ENCODE data around the gene SNX15. TPM values are rescaled to one million over a fixed set of nuclear protein-coding genes. Genes with fewer than 3 reads are reported as not detected.

The SNX15 gene
- total RNA-seq, 2 donors from 2014 or later = 14.2 to 16.4 TPM

DNA sequence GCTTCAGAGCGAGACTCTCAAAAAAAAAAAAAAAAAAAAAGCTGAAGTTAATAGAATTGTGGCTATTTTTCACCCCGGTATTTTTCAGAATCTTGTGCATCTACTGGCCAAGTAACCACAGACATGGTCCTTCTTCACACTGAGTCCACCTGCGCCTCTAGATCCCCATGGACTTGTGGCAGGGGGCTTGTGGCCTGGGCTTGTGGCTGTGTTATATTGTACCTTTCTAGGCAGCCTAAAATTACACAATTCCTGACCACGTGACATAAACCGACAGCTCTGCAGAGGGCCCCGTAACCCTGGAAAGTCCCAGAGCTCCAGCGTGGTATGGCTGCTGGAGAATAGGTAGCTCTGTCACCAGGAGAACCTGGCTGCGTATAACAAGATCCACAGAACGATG is 42.0 kb downstream of the SNX15 start:
- Mint-ChIP-seq H3K4me1 (peaks cover 1% of the 10 kb centered on the region), H3K27me3 (ENCODE audit: insufficient read depth) (no peaks in the 10 kb centered on the region), H3K27ac (no peak overlapping the region), H3K9me3 (no peaks in the 10 kb centered on the region), H3K4me3 (no peak overlapping the region), H3K36me3 (ENCODE audit: low read depth) (no peaks in the 10 kb centered on the region)
- DNase-seq = no peak
- TF ChIP-seq, protein P1, sequence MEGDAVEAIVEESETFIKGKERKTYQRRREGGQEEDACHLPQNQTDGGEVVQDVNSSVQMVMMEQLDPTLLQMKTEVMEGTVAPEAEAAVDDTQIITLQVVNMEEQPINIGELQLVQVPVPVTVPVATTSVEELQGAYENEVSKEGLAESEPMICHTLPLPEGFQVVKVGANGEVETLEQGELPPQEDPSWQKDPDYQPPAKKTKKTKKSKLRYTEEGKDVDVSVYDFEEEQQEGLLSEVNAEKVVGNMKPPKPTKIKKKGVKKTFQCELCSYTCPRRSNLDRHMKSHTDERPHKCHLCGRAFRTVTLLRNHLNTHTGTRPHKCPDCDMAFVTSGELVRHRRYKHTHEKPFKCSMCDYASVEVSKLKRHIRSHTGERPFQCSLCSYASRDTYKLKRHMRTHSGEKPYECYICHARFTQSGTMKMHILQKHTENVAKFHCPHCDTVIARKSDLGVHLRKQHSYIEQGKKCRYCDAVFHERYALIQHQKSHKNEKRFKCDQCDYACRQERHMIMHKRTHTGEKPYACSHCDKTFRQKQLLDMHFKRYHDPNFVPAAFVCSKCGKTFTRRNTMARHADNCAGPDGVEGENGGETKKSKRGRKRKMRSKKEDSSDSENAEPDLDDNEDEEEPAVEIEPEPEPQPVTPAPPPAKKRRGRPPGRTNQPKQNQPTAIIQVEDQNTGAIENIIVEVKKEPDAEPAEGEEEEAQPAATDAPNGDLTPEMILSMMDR (conservative IDR thresholded peaks at IDR 0.05) = no peak
- no peaks in the 10 kb centered on the region for H3K36me3 ChIP-seq (ENCODE audit: control insufficient read depth, insufficient read depth, low read length)
- no peaks in the 10 kb centered on the region for H3K27me3 ChIP-seq (ENCODE audit: control insufficient read depth, insufficient read depth, low read length, poor library complexity, severe bottlenecking)
- no peaks in the 10 kb centered on the region for H3K9me3 ChIP-seq (ENCODE audit: control insufficient read depth, low read length)
- no peak overlapping the region for H3K4me3 ChIP-seq (ENCODE audit: low read length)
- peaks cover 4% of the 10 kb centered on the region for H3K4me1 ChIP-seq (ENCODE audit: control insufficient read depth, insufficient read depth, low read length)
- no peak overlapping the region for H3K27ac ChIP-seq (ENCODE audit: low read depth, low read length)
- WGBS, 2 experiments (ENCODE audit: insufficient coverage in 1 of 2, insufficient read length in 1 of 2) = 85 to 91% methylated on average over 8 to 9 of the region's 9 CpGs
- no peak overlapping the region for H3K9ac ChIP-seq (ENCODE audit: extremely low read depth, low read length, poor library complexity, severe bottlenecking)

DNA sequence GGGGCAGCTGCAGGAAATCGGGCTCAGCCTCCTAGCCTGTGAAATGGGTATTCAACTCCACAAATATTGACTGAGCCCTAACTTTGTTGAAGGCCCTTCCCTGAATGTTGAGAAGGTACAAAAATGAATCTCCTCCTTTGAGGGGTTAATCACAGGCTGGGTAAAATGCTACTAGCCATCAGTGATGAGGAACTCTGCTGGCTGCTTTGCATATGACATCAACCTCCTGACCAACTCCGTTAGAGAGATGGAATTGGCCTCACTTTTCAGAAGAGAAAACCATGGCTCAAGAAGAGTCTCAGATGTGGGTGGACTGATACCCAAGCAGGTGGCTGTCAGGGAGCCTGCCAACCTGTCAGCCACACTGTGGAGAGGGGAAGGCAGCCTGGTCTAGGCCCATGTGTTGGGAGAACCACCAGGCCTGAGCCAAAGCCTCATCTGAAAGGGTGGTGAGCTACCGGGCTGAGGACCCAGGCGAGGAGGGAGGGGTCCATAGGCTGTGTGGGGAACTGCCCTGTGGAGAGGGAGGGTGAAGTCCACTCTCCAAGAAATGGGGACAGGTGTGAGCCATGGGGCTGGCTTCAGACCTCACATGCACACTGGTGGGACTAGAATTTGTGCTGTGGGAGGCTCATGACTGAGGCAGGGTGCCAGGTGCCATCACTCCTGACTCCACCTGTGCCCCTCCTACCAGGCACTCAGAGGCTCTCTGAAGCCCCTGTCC is 44.8 kb downstream of the SNX15 start:
- DNase-seq = no peak
- 77 to 81% methylated on average over 2 to 4 of the region's 4 CpGs for WGBS, 2 experiments (ENCODE audit: insufficient coverage in 1 of 2, insufficient read length in 1 of 2)
- TF ChIP-seq, protein P1 (conservative IDR thresholded peaks at IDR 0.05) = no peak
- Histone ChIP-seq H3K9me3 (ENCODE audit: control insufficient read depth, low read length) (no peaks in the 10 kb centered on the region), H3K9ac (ENCODE audit: extremely low read depth, low read length, poor library complexity, severe bottlenecking) (no peak overlapping the region), H3K27me3 (ENCODE audit: control insufficient read depth, insufficient read depth, low read length, poor library complexity, severe bottlenecking) (no peaks in the 10 kb centered on the region), H3K4me1 (ENCODE audit: control insufficient read depth, insufficient read depth, low read length) (peaks cover 1% of the 10 kb centered on the region), H3K27ac (ENCODE audit: low read depth, low read length) (no peak overlapping the region), H3K36me3 (ENCODE audit: control insufficient read depth, insufficient read depth, low read length) (peaks cover 5% of the 10 kb centered on the region), H3K4me3 (ENCODE audit: low read length) (no peak overlapping the region)
- H3K4me1 Mint-ChIP-seq = peaks cover 1% of the 10 kb centered on the region
- no peak overlapping the region for H3K27ac Mint-ChIP-seq
- H3K4me3 Mint-ChIP-seq = no peak overlapping the region
- peaks cover 13% of the 10 kb centered on the region for H3K36me3 Mint-ChIP-seq (ENCODE audit: low read depth)
- H3K27me3 Mint-ChIP-seq (ENCODE audit: insufficient read depth) = no peaks in the 10 kb centered on the region
- no peaks in the 10 kb centered on the region for H3K9me3 Mint-ChIP-seq

DNA sequence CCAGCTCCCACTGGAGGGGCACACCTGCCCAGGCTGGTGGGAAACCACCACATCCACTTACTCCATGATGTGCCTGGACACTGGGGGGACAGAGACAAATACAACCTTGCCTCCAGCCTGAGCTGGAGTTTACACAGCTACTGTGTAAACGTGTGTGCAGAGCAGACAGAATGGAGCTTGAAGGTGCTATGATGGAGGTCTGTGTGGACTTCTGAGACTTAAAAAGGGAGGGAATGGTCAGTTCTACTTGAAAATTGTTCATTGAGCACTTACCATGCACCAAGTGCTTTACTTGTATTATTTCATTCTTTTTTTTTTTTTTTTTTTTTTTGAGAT is 45.4 kb downstream of the SNX15 start:
- TF ChIP-seq, protein P1 (conservative IDR thresholded peaks at IDR 0.05) = no peak
- no peaks in the 10 kb centered on the region for H3K4me1 Mint-ChIP-seq
- DNase-seq = no peak
- H3K27ac ChIP-seq (ENCODE audit: low read depth, low read length) = no peak overlapping the region
- no peak overlapping the region for H3K27ac Mint-ChIP-seq
- H3K9ac ChIP-seq (ENCODE audit: extremely low read depth, low read length, poor library complexity, severe bottlenecking) = no peak overlapping the region
- H3K4me3 Mint-ChIP-seq = no peak overlapping the region
- H3K27me3 ChIP-seq (ENCODE audit: control insufficient read depth, insufficient read depth, low read length, poor library complexity, severe bottlenecking) = no peaks in the 10 kb centered on the region
- 71 to 80% methylated on average over 1 of the region's 1 CpG for WGBS, 2 experiments (ENCODE audit: insufficient coverage in 1 of 2, insufficient read length in 1 of 2)
- H3K4me3 ChIP-seq (ENCODE audit: low read length) = no peak overlapping the region
- no peaks in the 10 kb centered on the region for H3K9me3 Mint-ChIP-seq
- peaks cover 10% of the 10 kb centered on the region for H3K36me3 ChIP-seq (ENCODE audit: control insufficient read depth, insufficient read depth, low read length)
- no peaks in the 10 kb centered on the region for H3K27me3 Mint-ChIP-seq (ENCODE audit: insufficient read depth)
- H3K9me3 ChIP-seq (ENCODE audit: control insufficient read depth, low read length) = no peaks in the 10 kb centered on the region
- peaks cover 18% of the 10 kb centered on the region for H3K36me3 Mint-ChIP-seq (ENCODE audit: low read depth)
- H3K4me1 ChIP-seq (ENCODE audit: control insufficient read depth, insufficient read depth, low read length) = no peaks in the 10 kb centered on the region

Data from endodermal cell (in vitro differentiated cells).